ENCODE data around the gene GRIK3.

GRIK3 gene

DNA sequence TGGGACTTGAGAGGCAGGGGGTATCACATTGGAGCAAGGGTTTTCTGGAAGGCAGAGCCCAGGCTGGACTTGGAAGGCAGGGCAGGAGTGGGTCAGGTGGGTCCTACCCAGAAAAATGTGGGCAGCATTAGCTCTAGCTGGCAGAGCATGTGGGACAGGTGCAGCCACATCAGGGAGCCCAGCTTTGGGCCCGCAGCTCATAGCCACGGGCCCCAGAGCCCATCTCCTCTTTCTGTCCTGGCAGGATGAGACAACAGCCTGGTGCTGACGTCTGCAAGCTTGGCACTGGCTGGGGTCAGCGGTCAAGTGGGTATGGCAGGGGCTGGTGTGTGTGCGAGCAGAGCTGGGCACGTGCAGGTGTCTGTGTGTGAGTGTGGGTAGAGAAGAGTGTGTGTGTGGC is 154.7 kb downstream of the GRIK3 start:
- DNase-seq (ENCODE audit: low spot score): no peak

DNA sequence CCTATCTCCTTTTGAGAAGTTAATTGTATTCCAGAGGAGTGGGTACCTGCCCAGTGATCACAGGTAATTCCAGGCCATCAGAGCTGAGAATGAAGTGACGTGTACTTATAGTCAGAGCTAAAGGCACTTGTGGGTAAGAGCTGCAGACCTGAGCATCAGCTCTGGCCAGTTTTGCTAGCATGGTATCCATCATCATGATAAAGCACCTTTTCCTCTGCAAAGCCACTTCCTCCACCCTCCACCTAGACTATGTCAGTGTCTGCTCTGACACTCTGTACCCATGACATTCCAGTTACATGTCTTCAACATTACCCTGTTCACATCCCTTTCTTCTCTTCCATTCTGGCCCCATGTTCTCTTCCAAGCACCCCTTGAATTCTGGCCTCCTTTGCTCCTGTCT is 157.3 kb downstream of the GRIK3 start:
- no peak for DNase-seq (ENCODE audit: low spot score)

DNA sequence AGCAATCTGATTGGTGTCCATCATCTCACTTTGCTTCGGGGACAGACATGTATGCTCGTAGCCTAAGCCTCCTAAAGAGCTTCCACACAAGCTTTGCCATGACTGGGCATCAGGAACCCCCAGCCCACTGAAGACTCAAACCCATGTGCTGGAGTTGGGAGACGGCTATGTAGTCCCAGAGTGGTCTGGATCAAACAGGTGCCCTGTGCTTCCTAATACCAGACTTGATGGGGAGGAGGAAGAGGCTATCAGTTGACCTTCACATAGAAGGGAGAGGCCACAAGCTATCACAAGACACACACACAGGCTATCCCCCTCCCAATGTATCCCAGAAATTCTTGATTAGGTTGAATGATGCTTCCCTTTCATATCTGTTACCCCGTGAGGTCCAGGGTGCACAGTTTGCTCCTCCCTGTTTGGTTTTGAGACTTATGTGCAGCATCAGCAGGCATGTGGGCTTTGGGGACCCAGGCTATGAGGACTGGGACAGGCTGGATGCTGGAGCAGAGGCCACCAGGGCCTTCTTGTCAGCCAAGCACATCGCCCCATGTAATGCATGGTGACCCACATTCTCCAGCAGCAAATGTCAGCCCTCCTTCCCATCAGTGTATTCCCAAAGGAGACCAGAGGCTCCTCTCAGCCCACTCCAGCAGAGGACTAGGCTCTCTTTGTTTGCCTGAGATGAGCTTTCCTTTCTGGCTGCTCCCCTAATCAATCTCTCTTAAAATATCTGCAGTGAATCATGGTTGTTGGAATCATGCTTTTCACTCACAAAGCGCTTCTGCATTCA is 159.8 kb downstream of the GRIK3 start:
- DNase-seq (ENCODE audit: low spot score): no peak

DNA sequence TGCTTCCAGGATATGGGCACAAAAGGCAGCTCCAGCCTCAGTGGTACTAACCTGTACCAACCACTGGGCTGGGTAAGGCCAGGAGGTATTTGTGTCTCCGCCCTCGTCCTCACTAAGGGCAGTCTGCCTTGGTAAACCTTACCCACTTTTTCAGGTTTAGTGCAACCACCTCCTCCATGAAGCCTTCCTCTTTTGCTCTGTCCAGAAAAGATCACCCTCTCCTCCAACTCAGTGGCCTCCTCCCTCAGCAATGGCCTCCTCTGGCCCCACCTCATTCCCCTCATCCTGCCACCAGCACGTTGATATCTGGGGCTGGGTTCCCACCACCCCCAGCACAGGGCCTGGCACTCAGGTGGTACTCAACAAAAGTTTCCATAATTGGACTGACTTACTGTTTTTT is 161.5 kb downstream of the GRIK3 start:
- DNase-seq (ENCODE audit: low spot score): no peak

DNA sequence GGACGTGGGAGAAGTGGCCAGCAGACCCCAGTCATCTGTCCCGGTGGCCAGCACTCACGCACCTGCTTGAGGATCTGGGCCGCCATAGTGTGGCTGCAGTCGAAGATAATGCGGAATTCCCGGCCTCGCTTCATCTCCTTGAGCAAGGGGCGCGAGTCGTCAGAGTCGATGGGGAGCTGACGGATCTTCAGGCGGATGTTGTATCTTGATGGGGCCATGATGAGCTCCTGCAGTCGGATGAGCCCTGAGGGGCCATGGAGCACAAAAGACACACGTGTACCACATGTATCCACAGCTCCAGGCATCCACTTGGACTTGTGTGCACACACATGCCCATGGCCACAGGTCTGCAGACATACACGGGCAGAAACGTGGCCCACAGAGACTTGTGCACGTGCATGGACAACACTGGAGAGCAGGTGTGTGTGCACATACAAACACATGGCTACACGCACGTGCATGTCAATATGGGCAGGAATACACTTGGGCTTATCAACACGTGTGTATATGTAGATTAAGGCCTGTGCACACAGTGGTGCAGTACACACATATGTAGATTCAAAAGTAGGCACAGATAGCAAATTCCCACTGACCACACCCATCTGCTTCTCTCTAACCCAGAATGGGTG is 162.1 kb downstream of the GRIK3 start:
- DNase-seq (ENCODE audit: low spot score): no peak

DNA sequence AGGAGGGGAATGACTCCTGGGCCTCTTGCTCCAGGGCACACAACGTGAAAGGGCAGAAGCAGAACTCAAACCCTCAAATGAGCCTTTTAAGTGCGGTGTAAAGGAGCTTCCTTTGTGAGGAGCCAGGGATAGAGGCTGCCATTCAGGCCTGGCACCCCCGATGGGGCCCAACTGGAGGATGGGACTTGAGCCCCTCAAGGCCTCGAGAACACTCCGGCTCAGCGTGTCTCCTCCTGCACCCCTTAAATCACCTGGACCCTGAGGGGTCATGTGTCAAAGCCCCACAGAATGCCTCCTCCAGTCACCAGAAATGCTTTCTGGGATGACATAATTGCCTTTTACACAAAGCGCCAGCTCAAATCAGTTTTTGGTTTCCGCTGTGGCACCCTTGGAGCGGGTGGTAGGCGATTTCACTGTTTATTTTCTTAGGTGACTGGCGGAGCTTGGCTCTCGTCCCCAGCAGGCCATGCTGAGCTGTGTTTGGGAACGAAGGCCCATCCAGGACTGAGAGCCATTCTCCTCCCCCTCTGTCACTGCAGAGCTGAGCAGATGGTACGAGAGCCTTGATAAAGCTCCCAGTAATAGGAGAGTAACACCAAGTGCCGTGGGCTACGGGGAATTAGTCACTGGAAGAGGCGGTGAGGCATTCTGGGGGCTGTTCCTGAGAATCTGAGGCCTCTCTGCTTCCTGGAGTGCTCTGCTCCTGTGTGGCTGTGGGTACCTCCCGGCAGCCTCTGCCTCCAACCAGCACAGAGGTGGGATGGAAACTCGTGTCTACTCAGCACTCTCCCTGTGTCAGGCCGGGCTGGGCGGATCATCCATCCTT is 163.0 kb downstream of the GRIK3 start:
- DNase-seq (ENCODE audit: low spot score): no peak

DNA sequence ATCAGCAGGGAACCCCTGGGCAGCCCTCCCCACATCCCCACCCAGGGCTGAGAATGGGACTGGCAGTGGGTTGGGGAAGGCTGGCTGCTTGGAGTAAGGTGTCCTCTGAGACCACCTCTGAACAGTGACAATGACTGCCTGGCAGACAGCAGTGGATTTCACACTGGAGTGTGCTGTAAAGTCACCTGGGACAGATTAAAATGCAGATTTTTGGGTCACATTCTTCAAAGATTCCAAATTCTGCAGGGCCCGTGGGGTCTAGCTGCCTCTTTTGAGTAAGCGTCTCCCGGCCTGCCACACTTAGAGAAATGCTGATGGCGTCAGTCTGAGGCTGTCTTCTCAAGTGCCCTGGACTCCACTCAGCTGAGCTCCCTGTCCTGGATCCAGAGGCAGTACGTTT is 164.5 kb downstream of the GRIK3 start:
- DNase-seq (ENCODE audit: low spot score): no peak

DNA sequence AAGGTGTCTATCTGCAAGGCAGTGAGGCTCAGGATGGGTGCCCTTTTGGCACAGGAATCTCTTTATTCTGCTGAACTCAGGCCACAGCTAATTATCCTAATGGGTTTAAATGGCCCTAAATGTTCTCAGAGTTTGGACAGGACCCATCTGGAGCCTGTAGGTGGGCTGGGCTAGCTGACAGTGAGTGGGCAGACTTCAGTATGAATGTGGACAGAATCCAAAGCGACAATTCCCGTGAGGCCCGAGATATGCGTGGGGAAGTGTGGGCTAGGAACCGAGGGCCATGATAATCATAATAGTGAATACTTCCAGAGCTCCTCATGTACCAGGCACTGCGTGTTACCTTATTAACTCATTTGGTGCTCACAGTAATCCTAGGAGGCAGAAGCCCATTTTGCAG is 165.3 kb downstream of the GRIK3 start:
- no peak for DNase-seq (ENCODE audit: low spot score)

DNA sequence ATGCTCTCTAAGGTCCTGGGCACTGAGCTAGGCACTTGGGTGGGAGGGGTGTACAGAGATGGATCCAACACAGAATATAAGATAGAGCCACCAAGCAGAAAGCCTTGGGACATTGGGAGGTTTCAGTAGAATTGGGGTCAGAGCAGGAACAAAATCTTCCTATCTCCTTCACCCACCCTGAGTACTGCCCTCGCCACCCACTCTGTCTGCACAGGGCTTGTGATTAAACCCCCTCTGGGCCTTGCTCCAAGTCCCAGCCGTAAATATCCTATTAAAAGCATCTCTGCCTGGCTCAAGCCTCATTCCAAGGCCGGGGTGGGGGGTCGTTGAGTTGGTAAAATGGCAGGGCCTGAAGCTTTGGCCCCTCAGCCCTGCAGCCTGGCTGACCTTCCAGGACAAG is 166.7 kb downstream of the GRIK3 start:
- DNase-seq (ENCODE audit: low spot score): no peak

DNA sequence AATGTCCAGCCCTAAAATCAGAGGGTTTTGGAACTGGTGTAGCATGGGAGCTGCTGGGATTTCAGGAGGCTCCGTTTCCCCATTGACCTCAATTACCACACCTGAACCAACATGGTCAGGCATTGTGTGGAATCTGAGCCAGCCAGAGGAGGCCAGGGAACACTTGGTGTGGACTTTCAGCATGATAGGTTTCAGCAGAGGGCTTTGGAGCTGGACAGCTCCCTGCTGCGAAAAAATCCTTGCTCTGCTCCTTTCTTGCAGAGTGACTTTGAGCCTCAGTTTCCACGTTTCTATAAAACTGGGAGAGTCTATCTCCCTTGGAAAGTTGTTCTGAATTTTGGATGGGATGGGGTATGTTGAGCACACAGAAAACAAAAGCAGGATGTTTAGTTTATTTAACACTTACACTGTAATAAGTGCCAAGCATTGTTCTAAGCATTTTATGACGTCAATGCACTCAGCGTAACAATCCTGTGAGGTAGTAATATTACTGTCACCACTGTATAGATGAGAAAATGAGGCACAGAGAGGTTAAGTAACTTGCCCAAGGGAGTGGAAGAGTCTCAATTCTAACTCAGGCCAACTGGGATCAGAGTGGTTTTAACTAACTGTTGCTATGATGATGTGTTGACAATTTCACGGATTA is 168.0 kb downstream of the GRIK3 start:
- no peak for DNase-seq (ENCODE audit: low spot score)

DNA sequence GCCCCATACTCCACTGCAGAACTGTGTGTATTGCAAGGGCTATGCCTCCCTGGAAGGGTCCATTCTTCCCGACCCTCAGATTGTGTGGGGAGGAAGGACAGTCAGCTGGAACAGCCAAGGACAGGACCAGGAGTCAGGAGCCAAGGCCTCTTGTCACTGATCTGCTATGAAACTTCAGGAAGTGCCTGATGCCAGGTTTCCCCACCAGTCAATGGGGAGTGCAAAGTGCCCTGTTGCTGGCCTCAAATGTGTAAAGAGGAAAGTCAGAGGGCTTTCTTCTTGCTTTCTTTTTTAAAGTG is 168.8 kb downstream of the GRIK3 start:
- no peak for DNase-seq (ENCODE audit: low spot score)

DNA sequence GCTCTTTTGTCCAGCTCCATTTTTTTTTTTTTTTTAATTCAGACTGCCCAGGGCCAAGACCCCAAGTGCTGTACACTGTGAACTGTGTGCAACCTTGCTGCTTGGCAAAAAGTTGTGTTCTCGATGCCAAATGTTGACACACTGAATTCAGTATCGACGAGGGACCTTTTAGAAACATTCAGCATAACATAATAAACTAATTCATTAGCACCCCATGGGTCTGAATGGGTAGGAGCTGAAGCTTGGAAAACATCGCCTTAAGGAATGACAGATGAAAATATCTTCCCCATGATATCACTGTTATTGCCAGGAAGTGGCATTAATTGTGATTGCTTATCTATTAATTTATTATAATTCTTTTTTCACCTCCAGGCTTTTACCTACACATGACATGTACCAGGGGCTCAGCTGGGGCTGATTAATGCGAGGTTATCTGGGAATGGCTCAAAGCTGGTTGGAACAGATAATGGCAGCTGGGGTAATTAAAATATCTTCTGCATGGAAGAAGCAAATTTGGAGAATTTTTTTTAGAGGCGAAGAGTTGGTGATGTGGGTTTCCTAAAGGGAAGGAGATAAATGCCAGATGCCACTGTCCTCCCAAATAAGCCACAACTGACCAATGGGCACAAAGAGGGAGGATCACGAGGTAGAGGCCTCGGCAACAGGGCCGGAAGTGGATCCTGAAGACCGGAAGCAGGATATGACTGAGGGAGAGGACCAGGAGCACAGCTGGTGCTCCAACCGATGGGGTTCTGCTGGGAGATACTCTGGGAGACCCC is 169.3 kb downstream of the GRIK3 start:
- DNase-seq (ENCODE audit: low spot score): no peak

DNA sequence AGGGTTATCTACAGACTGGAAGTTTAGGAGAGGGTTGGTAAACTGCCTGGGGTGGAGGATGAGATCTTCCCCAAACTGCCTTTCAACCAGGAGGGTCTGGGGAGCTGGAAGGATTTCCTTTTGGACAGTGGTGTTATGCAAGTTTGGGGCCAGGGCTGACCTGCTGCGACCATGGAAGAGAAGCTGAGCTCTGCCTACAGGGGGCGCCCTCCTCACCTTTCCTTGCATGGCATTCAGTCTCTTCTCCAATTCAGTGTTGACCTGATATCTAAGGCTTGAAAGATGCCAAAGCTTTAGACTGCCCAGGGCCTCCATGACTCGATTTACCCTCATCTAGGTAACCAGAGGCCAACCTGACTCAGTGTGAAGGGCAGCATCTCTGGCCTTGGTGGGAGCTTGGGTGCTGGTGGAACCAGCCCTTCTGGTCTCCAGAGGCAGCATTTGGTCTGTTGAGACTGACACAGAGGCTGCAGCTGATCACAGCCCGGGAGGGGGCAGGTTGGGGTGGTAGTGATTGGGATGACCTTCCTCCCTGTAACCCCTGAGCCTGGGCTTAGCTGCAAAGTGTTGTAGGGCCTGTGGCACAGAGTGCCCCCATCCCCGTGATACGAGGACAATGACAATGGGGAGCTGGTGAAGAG is 170.0 kb downstream of the GRIK3 start:
- DNase-seq (ENCODE audit: low spot score): peak; percentile 16

DNA sequence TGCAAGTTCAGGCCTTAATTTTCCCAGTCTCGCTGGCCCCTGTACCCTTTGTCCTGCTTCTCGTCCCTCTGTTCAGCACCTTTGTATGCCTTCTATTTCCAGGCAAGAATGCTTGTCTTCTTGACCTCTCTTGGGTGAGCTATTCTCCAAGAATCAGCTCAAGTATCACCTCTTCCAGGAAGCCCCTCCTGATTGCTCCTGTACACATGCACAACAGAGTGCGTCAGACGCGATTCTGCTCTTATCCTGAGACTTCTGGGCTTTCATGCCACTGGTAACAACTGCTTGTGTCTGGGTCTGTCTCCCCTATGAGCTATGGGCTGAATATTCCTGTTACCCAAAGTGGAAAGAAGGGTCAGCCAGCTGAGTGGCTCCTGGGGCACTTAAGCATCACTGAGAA is 170.8 kb downstream of the GRIK3 start:
- DNase-seq (ENCODE audit: low spot score): no peak

DNA sequence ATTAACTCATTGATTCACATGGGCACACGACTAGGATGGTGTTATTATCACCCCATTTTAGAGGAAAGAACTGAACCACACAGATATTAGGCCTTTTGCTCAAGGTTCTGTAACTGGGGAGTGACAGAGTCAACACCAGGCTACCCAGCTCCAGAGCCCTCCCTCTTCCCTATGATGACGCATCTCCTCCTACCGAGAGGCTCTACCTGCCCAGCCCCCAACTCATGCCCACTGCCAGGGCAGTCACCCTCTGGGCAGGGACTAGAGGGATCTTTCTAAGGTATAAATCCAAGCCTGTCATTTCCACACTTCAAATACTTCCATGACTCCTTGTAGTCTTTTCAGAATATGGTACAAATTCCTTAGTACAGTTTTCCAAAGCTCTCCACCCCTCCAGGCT is 171.3 kb downstream of the GRIK3 start:
- no peak for DNase-seq (ENCODE audit: low spot score)

DNA sequence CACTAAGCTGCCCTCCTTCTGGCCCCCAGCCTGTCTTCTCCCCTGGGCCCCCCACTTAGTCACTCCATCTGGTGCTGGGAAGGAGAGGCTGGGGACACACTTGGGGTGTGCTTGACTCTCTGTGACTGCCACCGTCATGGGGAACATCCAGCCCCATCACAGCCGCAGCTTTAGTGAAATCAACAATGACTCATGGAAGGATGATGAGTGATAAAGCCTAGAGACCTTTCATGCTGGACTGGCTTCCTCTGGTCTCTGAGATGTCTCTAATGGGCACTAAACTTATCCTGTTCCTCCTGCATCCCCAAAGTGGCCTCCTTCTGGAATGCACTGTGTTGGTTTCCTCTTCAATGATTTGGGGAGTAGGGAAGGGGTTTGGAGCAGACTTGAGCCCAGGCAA is 172.9 kb downstream of the GRIK3 start:
- no peak for DNase-seq (ENCODE audit: low spot score)

DNA sequence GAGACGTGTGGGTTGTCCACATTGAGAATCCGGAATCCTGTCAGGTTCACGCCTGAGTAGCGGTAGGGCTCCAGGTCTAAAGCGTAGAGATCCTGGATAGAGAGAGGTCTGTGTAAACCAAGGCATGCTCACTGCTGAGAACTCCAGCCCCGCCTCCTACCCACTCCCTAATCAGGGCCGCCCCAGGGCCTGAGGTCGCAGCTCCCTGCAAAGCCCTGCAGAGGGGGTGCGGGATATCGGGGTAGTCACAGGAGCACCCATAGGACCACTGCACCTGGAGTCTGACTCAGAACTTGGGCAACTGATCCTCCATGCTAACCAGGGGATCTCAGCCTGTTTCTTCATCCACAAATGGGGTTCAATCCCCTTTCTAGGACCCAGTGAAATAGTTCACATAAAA is 174.4 kb downstream of the GRIK3 start:
- DNase-seq (ENCODE audit: low spot score): no peak

DNA sequence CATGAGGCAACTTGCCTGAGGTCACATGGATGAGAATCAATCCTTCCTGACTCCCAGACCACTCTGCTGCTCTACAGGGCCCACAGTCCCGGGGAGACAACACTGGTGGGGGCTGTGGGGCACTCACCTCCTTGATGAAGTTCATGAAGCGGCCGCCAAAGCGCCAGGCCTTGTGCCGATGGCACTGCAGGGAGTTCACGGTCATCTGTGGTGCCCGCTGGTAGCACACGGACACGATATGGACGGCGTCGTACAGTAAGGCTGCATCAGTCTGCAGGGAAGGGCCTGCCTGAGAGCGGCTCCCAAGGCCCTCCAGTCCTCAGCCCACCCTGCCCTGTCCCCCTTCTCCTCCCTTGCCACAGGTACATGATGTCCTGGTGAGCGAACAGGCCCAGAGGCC is 175.3 kb downstream of the GRIK3 start:
- DNase-seq (ENCODE audit: low spot score): no peak

DNA sequence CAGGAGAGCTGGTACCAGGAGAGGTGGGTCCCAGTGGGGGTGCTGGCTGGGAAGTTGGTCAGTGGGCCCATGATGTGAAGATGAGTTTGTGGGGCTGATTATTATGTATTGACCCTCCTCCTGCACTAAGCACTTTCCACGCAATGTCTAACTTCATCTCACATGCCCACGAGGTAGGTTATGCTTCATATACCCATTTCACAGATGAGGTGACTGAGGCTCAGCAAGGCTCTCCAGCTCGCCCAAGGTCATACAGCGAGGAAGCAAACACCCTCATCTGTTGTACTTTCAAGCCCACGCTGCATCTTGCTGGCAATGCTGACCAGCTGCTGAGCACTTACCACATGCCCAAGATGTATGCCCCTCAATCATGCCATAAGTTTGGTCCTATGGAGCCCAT is 175.8 kb downstream of the GRIK3 start:
- DNase-seq (ENCODE audit: low spot score): no peak

DNA sequence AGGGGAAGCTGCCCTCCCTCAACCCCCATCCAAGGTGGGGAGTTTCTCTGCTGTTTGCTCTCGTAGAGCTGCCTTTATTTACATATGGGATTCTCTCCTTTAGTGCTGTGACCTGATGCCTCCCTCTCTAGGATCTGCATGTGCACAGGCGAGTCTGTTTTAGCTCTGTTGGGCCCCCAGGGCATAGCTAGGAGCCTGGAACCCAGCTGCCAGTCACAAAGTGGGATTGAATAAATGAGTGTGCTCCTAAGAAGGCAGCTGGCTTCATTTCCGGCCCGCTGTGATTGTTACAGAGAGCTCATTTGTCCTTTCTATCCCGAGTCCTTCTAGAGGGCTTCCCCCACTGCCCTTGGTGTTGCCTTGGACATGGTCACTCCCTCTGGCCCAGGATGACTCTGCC is 176.6 kb downstream of the GRIK3 start:
- no peak for DNase-seq (ENCODE audit: low spot score)

DNA sequence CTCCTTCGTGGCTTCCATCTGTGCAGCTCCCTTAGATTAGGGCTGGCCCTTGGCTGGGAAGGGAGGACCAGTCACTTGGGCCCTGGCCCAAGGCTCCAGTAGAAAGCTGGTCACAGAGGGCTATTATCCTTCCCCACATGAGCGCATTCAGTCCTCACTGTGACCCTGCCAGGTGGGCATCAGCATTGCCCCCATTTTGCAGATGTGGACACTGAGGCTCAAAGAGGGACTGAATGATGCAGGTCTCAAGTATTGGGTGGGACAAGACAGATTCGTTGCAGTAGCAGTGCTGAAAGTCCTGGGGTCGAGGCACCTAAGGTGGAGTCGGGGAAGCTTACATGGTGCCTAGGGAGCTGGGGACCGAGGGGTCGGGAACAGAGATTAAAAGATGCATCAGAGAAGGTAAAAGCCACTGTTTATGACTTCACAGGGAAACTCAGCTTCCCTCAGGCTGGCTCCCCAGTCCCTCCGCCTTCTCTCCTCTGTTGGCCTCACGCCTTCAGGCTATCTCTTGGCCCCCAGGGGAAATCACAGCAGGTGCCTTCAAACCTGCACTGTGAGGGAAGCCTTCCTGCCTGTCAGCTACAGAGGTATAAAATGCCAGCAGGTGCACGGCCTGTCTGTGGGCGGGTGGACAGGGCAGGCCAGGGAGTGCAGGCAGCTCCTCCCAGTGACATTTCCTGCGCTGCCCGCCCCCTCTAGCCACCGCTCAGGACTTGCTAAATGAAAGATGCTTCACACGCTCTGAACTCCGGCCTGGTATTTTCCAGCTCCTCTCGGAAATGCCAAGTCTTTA is 178.4 kb downstream of the GRIK3 start:
- no peak for DNase-seq (ENCODE audit: low spot score)

Data from hematopoietic multipotent progenitor cell treated with erythropoietin and hydrocortisone succinate and interleukin-3 and kit ligand, for 17 days (in vitro differentiated cells).